ENCODE results near the gene LY6G5B. TPM values are rescaled to one million over a fixed set of nuclear protein-coding genes. Genes with fewer than 3 reads are reported as not detected.

LY6G5B gene
- polyA plus RNA-seq, 12 donors, result 6.1 to 27.9 (median 14.2) TPM; not detected in 1

- no peak for DNase-seq
These were observed 30.3 kb upstream of the LY6G5B start for GRCh38 chr6:31639449-31639861.

GRCh38 chr6:31640612-31641011 is 29.2 kb upstream of the LY6G5B start:
- DNase-seq, result no peak

GRCh38 chr6:31641370-31641769 is 28.4 kb upstream of the LY6G5B start:
- no peak for DNase-seq

- no peak for DNase-seq
These were observed 26.8 kb upstream of the LY6G5B start for GRCh38 chr6:31642798-31643570.

GRCh38 chr6:31643818-31644454 is 25.8 kb upstream of the LY6G5B start:
- DNase-seq, result no peak

GRCh38 chr6:31645325-31645724 is 24.5 kb upstream of the LY6G5B start:
- no peak for DNase-seq

- DNase-seq, result no peak
These were observed 18.1 kb upstream of the LY6G5B start for GRCh38 chr6:31651602-31652191.

- DNase-seq, result no peak
These were observed 16.7 kb upstream of the LY6G5B start for GRCh38 chr6:31652925-31653724.

- no peak for DNase-seq
These were observed 15.0 kb upstream of the LY6G5B start for GRCh38 chr6:31654574-31655348.

GRCh38 chr6:31655349-31656237 is 14.2 kb upstream of the LY6G5B start, which contains the start of gene APOM:
APOM (plus strand) TSS chr6:31655894; CDS start chr6:31655967, 73 bp downstream.
- DNase-seq, result no peak

- no peak for DNase-seq
These were observed 12.2 kb upstream of the LY6G5B start for GRCh38 chr6:31657406-31658157.

GRCh38 chr6:31658158-31658688 is 11.6 kb upstream of the LY6G5B start:
- DNase-seq, result no peak

- no peak for DNase-seq
These were observed 10.7 kb upstream of the LY6G5B start for GRCh38 chr6:31658983-31659648.

GRCh38 chr6:31659649-31660380 is 10.0 kb upstream of the LY6G5B start:
- DNase-seq, result no peak

- peak; percentile 86 for DNase-seq
These were observed 9.2 kb upstream of the LY6G5B start, which contains the start of gene C6orf47 for GRCh38 chr6:31660381-31661261. C6orf47 (minus strand) TSS chr6:31660778; CDS start chr6:31659947, 831 bp downstream.

- DNase-seq, result no peak
These were observed 8.3 kb upstream of the LY6G5B start for GRCh38 chr6:31661262-31662123.

Data from muscle of arm (tissue), 12 donors.